ENCODE data around the gene CLIC1. TPM values are rescaled to one million over a fixed set of nuclear protein-coding genes. Genes with fewer than 3 reads are reported as not detected.

Gene CLIC1
- total RNA-seq, 1 donor from 2014 or later, result 286 TPM

- no peak overlapping the region for H3K27ac ChIP-seq
- peaks cover 29% of the 10 kb centered on the region for H3K36me3 ChIP-seq
- H3K4me3 ChIP-seq, result no peak overlapping the region
- intact Hi-C loops (cut with DNase I), result no loop called here
- peaks cover 21% of the 10 kb centered on the region for H3K4me1 ChIP-seq
- no peak for TF ChIP-seq CTCF (IDR thresholded peaks at IDR 0.05)
- DNase-seq (no peak), ATAC-seq (no peak)
- no peaks in the 10 kb centered on the region for H3K27me3 ChIP-seq
- H3K9me3 ChIP-seq, result no peaks in the 10 kb centered on the region
These were observed 52.7 kb downstream of the CLIC1 start for GRCh38 chr6:31683591-31683990.

DNA sequence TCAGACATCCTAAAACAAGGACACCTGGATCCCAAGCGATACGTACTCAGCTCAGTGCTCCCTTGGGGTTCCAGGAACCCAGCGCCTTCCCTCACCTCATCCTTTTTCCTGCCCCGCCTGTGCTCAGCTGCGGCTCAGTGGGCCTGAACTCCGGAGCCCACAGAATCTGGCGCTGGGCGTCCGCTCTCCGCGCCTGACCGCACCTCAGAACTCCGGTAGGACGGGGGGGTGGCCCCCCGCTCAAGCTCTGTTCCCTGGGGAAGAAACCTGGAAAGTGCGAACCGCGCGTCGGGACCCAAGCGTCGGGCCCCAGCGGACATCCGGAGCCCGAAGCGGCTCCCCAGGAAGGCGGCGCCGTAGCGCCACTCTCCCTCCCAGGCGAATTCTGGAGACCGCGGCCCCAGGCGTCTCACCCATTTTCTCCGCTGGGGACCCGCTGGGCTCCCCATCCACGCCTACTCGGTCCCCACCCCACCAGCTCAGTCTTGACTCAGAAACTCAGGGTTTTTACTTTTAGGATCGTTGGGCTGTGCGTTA is 55.1 kb downstream of the CLIC1 start:
- no peaks in the 10 kb centered on the region for H3K9me3 ChIP-seq
- peak; percentile 55 for ATAC-seq
- H3K36me3 ChIP-seq, result peaks cover 5% of the 10 kb centered on the region
- peak overlapping the region; percentile 75 for H3K27ac ChIP-seq
- H3K27me3 ChIP-seq, result no peaks in the 10 kb centered on the region
- no peak for TF ChIP-seq CTCF (IDR thresholded peaks at IDR 0.05)
- peak; percentile 79 for DNase-seq
- intact Hi-C loops (cut with DNase I), result no loop called here
- peaks cover 21% of the 10 kb centered on the region for H3K4me1 ChIP-seq
- peak overlapping the region; percentile 71 for H3K4me3 ChIP-seq

Small RNAs within 50 kb of the gene (microRNA-seq; reads per million reads assigned to microRNA genes)
- gene MIR4646 (ENCODE audit: borderline microRNAs expressed), result 0.50 reads per million

Other genes starting within 250 kb of the CLIC1 start
- 8.2 TPM for gene MICB, start 238.4 kb downstream of the CLIC1 start, total RNA-seq
- gene MCCD1, start 207.6 kb downstream of the CLIC1 start, total RNA-seq, result not detected
- gene DDX39B, start 194.5 kb downstream of the CLIC1 start, total RNA-seq, result 241 TPM
- gene ATP6V1G2, start 189.9 kb downstream of the CLIC1 start, total RNA-seq, result 0.75 TPM
- 22.6 TPM for gene NFKBIL1, start 188.9 kb downstream of the CLIC1 start, total RNA-seq
- 0.46 TPM for gene LTA, start 164.2 kb downstream of the CLIC1 start, total RNA-seq
- 2.4 TPM for gene TNF, start 161.0 kb downstream of the CLIC1 start, total RNA-seq
- gene LTB, start 154.1 kb downstream of the CLIC1 start, total RNA-seq, result 6.2 TPM
- 68.1 TPM for gene LST1, start 150.3 kb downstream of the CLIC1 start, total RNA-seq
- 1.8 TPM for gene NCR3, start 143.5 kb downstream of the CLIC1 start, total RNA-seq
- 55.3 TPM for gene AIF1, start 121.3 kb downstream of the CLIC1 start, total RNA-seq
- 138 TPM for gene PRRC2A, start 115.8 kb downstream of the CLIC1 start, total RNA-seq
- 238 TPM for gene BAG6, start 83.9 kb downstream of the CLIC1 start, total RNA-seq
- gene APOM, start 80.6 kb downstream of the CLIC1 start, total RNA-seq, result 2.6 TPM
- gene C6orf47, start 75.8 kb downstream of the CLIC1 start, total RNA-seq, result 25.6 TPM
- gene GPANK1, start 71.5 kb downstream of the CLIC1 start, total RNA-seq, result 13.9 TPM
- gene CSNK2B, start 70.5 kb downstream of the CLIC1 start, total RNA-seq, result 114 TPM
- gene LY6G5B, start 66.6 kb downstream of the CLIC1 start, total RNA-seq, result 12.6 TPM
- 3.4 TPM for gene LY6G5C, start 55.5 kb downstream of the CLIC1 start, total RNA-seq
- gene ABHD16A, start 33.2 kb downstream of the CLIC1 start, total RNA-seq, result 55.8 TPM
- gene LY6G6F, start 29.7 kb downstream of the CLIC1 start, total RNA-seq, result not detected
- not detected for gene LY6G6D, start 21.2 kb downstream of the CLIC1 start, total RNA-seq
- gene LY6G6C, start 14.8 kb downstream of the CLIC1 start, total RNA-seq, result not detected
- gene MPIG6B, start 13.2 kb downstream of the CLIC1 start, total RNA-seq, result 1.1 TPM
- gene DDAH2, start 7.2 kb downstream of the CLIC1 start, total RNA-seq, result 71.2 TPM
- gene MSH5, start 3.5 kb upstream of the CLIC1 start, total RNA-seq, result 11.2 TPM
- gene SAPCD1, start 26.1 kb upstream of the CLIC1 start, total RNA-seq, result 2.6 TPM
- 3.4 TPM for gene VWA7, start 40.8 kb upstream of the CLIC1 start, total RNA-seq
- 53.0 TPM for gene VARS1, start 59.2 kb upstream of the CLIC1 start, total RNA-seq
- 30.8 TPM for gene LSM2, start 70.4 kb upstream of the CLIC1 start, total RNA-seq
- gene HSPA1L, start 78.8 kb upstream of the CLIC1 start, total RNA-seq, result 2.0 TPM
- gene HSPA1A, start 79.0 kb upstream of the CLIC1 start, total RNA-seq, result 150 TPM
- gene HSPA1B, start 91.2 kb upstream of the CLIC1 start, total RNA-seq, result 112 TPM
- 81.0 TPM for gene NEU1, start 126.3 kb upstream of the CLIC1 start, total RNA-seq
- 23.1 TPM for gene SLC44A4, start 142.5 kb upstream of the CLIC1 start, total RNA-seq
- gene EHMT2, start 161.2 kb upstream of the CLIC1 start, total RNA-seq, result 36.0 TPM
- 3.5 TPM for gene ZBTB12, start 165.6 kb upstream of the CLIC1 start, total RNA-seq
- 282 TPM for gene C2, start 191.2 kb upstream of the CLIC1 start, total RNA-seq
- 74.9 TPM for gene CFB, start 209.6 kb upstream of the CLIC1 start, total RNA-seq
- 43.9 TPM for gene NELFE, start 222.4 kb upstream of the CLIC1 start, total RNA-seq
- gene SKIC2, start 222.6 kb upstream of the CLIC1 start, total RNA-seq, result 58.8 TPM
- gene DXO, start 235.6 kb upstream of the CLIC1 start, total RNA-seq, result 20.5 TPM
- 200 TPM for gene C4A, start 245.5 kb upstream of the CLIC1 start, total RNA-seq